ENCODE data around the gene MXD1.

The MXD1 gene

DNA sequence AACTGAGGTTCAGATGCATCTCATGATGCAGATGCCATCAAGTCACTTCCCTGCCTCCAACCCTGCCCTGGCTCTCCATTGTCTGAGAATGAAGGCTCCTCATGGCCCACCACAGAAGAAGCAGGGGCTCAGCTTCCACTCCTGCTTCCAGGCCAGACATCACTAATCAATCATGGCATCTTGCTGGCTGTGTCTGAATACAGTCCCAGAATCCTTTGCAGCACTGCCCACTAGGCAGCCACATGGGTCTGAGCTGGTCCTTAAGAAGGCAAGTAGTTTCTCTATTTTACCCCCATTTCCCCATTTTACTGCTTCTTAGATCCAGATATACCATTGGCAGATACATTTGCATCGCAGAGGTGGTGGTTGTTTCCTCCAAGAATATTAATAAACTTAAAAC is 39.2 kb downstream of the MXD1 start:
- no peak for DNase-seq

DNA sequence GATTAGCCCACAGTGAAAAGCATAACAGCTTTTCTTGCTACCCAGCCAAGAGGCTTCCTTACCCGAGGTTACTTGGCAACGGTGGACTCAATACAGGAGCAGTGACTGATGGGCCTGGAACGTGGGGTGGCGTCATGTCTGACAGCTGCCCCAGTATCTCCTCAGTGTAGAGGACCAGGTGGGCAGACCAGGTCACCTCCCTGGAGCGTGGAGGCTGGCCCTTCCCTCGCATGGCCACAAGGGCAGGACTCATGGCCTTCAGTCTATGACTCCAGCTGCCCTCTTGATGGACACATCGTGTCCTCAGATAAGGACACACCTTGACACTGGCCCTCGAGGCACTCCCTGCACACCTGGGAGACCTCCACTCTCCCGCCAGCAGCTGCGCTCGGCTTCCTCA is 40.1 kb downstream of the MXD1 start:
- DNase-seq: no peak

DNA sequence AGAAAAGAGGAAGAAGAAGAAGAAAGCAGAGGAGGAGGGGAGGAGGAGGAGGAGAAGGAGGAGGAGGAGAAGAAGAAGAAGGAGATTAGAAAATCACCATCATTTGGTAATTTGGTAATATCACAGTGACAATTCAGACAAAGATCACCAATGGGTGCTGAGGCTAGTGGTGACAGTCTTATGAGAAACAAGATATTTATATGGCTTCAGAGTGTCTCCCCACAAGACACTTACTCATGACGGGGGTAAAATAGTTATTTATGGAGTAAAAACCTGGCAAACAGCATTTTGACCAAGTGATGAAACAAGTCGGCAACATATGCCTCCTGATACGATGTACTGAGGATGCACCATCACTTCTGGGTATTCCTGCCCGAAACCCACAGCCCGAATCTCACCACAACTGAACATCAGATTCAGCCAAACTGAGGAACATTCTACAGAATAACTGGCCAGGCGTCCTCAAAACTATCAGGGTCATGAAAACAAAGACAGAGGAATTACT is 41.6 kb downstream of the MXD1 start:
- DNase-seq: no peak

DNA sequence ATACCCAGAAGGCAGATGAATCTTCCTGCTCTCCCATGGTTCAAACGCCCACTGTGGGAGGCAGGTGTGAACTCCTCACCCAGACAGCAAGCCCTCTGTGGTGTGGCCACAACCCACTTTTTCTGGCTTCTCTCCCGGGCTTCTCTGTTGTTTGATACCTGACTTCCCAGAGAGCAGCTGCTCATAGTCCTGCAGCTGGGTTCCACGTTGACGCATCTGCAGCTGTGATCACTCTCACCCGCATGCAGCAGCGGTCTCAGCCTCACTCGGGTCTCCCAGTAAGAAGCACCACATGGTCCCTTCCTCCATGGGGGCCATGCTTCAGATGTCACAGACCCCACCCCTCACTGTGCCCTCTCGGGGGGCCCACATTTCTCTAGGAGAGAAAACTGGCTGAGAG is 43.1 kb downstream of the MXD1 start:
- no peak for DNase-seq

- DNase-seq: no peak
Measured at GRCh38 chr2:69958480-69958879, 43.6 kb downstream of the MXD1 start.

DNA sequence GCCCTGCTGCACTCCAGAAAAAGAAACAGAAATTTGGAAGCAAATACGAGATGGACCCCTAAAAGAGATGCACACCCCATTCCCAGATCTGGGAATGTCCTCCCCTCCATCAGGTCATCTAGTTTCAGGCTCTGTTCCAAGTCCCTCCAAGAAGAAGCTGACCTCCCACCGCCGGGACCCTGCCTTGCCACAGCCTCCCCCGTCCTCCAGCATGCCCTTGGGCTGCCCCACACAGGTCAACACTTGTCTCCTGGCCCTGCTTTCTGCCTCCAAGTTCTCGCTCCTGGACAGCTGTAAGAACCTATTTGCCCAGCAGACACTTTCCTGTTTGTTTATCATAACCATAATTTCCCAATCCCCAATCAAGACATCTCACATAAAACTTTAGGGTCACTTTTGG is 44.5 kb downstream of the MXD1 start:
- DNase-seq: no peak

DNA sequence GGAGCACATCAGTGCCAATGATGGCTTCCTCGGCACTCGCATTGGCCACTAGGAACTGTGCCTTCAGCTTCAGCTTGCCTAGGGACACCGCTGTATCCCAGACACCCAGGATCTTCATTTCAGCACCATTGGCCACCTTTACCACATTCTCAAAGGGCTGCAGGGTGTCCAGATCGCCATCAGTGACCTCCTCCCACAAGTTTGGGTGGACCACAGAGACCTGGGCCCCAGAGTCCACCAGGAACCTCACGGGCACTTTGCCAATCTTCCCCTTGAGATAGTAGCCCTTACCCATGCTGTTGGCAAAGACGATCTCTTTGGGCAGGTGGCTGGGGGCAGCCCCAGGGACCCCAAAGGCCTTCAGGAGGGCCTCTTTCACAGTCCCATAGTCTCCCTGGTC is 45.9 kb downstream of the MXD1 start:
- DNase-seq: no peak

GRCh38 chr2:69961496-69961895 is 46.6 kb downstream of the MXD1 start, which contains the start of gene ASPRV1:
TSS of gene ASPRV1 (minus strand) at chr2:69961631. CDS start at chr2:69961436, 195 bp downstream.
- no peak for DNase-seq

GRCh38 chr2:69962986-69963730 is 48.2 kb downstream of the MXD1 start:
- no peak for DNase-seq

- no peak for DNase-seq
Measured at GRCh38 chr2:69964353-69964841, 49.5 kb downstream of the MXD1 start.

- no peak for DNase-seq
Measured at GRCh38 chr2:69965756-69966445, 51.0 kb downstream of the MXD1 start.

- DNase-seq: no peak
Measured at GRCh38 chr2:69966496-69966895, 51.6 kb downstream of the MXD1 start.

DNA sequence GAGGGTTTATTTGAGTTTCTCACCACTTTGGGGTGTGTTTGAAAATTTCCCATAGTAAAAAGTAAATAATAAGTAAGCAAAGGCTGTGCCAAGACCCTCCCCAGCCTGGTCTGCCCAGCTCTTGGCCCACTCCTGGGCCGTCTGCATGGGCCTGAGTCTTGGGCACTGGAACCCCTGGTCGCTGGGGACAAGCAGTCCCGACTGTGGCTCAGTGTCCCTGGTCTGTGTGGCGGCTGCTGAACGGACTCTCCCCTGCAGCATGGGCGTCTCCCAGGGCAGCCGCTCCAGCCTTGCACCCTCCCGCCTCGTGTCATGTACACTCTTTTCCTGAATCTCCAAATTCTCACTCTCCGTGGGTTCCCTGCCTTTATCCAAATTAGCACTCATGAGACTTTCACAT is 53.7 kb downstream of the MXD1 start:
- no peak for DNase-seq

DNA sequence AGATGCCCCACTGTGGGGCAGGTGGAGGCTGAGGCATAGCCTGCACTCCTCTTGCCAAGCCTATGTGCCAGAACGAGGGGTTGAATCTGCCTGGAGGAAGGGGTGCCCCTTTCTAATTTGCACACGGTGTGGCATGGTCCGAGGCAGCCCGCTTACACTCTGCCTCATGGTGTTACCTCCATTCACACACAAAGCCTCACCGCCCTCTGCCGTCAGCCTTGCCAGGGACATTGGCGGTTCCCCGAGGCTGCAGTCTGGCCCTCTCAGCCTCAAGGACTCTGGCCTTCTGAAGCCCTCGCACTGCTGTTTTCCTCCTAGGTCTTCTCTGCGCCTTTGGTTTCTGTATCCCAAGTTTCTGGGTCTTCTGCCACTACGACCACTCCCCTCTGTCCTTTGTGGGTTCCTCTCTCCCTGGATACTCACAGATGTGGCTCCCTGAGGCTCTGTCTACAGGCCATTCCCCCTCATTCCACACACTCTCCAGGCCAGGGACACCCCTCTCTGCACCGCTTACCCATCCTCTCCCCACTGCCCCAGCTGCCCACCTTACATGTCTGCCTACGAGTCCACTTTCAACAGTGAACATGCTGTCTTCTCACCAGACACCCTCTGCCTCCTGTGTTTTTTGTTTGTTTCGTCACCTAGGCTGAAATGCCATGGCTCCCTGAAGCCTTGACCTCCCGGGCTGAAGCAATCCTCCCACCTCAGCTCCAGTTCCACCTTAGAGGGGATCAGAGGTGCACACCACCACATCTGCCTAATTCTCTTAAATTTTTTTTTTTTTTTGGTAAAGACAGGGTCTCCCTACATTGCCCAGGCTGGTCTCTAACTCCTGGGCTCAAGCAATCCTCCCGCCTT is 54.4 kb downstream of the MXD1 start:
- DNase-seq: no peak

GRCh38 chr2:69969991-69970390 is 55.1 kb downstream of the MXD1 start:
- DNase-seq: no peak

DNA sequence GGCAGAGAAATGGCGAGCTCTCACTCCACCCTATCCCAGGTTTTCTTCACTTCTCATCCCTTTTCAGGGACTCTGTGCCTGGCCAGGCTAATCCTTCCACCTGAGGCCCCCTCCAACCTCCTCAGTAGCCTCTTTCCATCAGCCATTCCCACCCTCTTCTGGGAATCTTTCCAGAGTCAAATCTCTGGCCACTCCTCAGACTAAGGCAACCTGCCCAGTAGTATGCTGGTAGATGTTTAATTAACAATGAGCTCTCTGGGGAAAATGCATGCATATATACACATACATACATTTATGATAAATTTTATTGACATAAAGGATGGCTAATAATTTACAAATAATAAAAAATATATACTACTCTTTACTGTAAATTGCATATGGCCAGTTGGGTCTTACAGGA is 57.9 kb downstream of the MXD1 start:
- DNase-seq: no peak

DNA sequence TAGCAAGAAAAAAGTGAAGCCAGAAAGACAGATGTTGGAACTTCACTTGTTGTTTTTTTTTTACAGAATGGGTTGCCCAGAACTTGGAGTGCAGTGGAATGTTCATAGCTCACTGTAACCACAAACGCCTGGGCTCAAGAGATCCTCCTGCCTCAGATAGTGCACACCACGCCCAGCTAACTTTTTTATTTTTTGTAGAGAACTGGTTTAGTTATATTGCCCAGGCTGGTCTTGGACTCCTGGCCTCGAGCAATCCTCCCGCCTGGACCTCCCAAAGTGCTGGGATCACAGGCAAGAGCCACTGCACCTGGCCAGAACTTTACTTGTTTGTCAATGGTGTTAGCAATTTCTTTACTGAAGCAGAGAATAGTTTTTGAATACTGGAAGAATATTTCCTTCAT is 58.4 kb downstream of the MXD1 start:
- no peak for DNase-seq

GRCh38 chr2:69975136-69975852 is 60.4 kb downstream of the MXD1 start:
- DNase-seq: no peak

DNA sequence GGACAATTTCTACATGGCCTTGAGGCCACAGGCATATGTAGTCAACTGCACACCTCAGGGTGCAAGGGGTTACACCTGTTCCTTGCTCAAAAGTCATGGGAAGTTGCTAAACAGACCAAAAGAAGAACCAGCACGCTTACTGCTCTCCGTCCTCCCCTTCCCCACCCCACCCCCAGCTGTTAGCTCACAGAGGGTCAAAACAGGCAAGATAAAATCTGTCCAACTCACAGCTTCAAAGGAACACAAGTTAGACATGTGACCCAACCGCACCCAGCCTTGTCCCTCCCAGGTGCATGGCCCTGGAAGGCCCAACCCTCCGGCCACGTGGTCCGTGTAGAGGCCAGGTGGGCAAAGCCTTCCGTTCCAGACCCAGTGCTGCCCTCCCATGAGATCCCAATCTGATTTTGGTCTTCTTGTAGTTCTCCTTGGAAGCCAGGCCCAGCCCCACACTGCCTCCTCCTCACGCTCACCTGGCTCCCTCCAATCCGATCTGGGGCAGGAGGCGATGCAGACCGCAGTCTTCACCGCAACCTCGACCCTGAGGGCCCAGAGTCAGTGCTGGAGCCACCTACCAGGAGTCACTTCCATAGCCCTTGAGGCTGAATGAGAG is 61.0 kb downstream of the MXD1 start:
- no peak for DNase-seq

GRCh38 chr2:69977186-69977585 is 62.3 kb downstream of the MXD1 start:
- no peak for DNase-seq

DNA sequence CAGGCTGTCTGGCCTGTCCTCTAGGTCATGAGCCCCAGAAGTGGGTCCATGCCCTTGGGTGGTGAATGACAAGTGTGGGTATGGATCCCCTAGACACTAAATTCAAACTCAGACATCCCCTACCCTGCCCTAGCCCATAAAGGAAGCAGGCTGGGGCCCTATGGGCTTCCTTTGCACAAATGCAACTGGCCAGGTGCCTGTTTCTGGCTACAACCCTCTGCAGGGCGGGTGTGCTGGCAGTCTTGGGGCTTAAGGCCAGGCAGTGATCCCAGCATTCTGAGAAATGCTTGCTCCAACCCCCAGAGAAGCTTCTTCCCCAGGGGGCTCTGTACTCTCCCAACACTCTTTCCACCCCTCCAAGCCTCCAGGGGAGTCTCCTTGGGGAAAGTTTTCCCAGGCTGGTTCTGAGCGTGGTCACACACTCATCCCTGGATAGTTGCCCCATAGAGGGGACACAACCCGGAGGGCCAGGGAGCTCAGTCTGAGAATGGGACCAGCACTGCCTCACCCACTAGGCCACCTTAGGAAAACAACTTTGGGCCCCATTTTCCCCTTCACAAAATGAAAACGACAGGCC is 63.1 kb downstream of the MXD1 start:
- no peak for DNase-seq

Data from CD4-positive, alpha-beta T cell treated with Interleukin-17A for 4 hours (primary cell).